GM19239 (cell line): ENCODE results near the gene PIGV.

Experiments
- DNase-seq: peaks from one replicate; pipeline ENCODE4 v3.0.0; 2011; ENCODE audit warnings: low spot score; ENCODE audit not compliant: insufficient read length
- FAIRE-seq: peaks from 2 replicates; lab custom pipeline; 2011; peaks lifted over from hg19 to GRCh38; lab: Jason Lieb, UNC

PIGV gene

DNA sequence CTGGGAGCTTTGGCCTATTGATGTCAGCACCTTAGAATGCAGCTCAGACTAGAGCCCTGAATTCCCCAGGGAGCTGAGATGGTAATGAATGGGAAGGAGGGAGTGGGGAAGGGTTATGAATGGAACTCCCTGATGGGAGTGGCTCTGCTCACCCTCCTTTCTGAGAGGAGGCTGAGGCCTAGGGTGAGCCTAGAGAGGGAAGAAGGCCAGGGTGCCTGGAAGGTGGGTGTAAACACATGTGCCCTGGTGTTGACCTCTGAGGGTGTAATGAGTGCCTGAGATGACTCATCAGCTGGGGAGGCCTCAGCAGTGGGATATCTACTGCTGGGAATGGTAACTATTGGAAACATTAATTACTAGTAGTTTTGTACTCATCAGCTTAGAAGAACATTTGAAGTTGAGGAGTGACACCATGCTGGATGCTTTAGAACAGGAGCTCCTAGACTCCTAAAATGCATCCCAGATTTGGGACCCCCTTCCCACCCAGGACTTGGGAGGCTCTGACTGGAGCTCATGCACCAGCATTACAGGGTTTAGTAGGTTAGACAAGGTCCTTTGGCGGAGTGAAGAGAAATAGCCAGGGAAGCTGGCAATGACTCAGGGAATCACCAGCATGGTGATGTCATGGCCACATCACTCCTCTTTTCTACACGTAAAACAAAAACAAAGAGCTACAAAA lies 16.0 kb upstream of the PIGV start:
- no peak for FAIRE-seq
- no peak for DNase-seq

GRCh38 chr1:26772687-26773086 lies 15.1 kb upstream of the PIGV start:
- FAIRE-seq (no peak), DNase-seq (no peak)

DNA sequence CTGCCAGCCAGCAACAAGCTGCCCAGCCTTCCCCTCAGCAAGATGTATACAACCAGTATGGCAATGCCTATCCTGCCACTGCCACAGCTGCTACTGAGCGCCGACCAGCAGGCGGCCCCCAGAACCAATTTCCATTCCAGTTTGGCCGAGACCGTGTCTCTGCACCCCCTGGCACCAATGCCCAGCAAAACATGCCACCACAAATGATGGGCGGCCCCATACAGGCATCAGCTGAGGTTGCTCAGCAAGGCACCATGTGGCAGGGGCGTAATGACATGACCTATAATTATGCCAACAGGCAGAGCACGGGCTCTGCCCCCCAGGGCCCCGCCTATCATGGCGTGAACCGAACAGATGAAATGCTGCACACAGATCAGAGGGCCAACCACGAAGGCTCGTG lies 13.3 kb upstream of the PIGV start:
- no peak for DNase-seq
- FAIRE-seq = no peak

DNA sequence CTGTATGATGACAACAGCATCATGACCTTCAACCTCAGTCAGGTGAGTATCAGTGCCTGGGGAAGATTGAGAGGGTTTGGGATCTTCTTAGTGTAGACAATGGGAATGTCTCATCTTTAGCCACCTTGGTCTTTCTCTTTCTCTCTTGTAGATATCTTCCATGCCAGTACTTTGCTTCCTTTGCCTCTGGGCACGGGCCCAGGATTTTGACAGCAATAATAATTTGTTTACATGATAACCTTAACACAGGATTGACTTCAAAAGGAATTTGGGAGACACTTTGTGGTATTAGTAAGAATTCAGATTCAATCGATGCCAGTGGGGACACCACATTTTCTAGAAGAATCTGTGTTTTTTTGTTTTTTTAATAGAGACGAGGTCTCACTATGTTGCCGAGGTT lies 12.1 kb upstream of the PIGV start:
- no peak for FAIRE-seq
- no peak for DNase-seq

DNA sequence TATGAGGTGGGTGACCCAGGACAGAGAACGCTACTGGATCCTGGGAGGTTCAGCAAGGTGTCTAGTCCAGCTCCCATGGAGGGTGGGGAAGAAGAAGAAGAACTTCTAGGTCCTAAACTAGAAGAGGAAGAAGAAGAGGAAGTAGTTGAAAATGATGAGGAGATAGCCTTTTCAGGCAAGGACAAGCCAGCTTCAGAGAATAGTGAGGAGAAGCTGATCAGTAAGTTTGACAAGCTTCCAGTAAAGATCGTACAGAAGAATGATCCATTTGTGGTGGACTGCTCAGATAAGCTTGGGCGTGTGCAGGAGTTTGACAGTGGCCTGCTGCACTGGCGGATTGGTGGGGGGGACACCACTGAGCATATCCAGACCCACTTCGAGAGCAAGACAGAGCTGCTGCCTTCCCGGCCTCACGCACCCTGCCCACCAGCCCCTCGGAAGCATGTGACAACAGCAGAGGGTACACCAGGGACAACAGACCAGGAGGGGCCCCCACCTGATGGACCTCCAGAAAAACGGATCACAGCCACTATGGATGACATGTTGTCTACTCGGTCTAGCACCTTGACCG lies 8.6 kb upstream of the PIGV start:
- DNase-seq = no peak
- no peak for FAIRE-seq

DNA sequence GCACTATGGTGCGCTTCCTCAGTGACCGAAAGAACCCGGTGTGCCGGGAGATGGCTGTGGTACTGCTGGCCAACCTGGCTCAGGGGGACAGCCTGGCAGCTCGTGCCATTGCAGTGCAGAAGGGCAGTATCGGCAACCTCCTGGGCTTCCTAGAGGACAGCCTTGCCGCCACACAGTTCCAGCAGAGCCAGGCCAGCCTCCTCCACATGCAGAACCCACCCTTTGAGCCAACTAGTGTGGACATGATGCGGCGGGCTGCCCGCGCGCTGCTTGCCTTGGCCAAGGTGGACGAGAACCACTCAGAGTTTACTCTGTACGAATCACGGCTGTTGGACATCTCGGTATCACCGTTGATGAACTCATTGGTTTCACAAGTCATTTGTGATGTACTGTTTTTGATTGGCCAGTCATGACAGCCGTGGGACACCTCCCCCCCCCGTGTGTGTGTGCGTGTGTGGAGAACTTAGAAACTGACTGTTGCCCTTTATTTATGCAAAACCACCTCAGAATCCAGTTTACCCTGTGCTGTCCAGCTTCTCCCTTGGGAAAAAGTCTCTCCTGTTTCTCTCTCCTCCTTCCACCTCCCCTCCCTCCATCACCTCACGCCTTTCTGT lies 7.3 kb upstream of the PIGV start:
- DNase-seq = no peak
- FAIRE-seq = no peak

GRCh38 chr1:26781206-26781825 lies 6.4 kb upstream of the PIGV start:
- no peak for DNase-seq
- no peak for FAIRE-seq

GRCh38 chr1:26782521-26783212 lies 5.1 kb upstream of the PIGV start:
- DNase-seq (no peak), FAIRE-seq (no peak)

GRCh38 chr1:26783646-26784022 lies 4.1 kb upstream of the PIGV start:
- no peak for FAIRE-seq
- DNase-seq = no peak

- DNase-seq (no peak), FAIRE-seq (no peak)
These were observed 3.5 kb upstream of the PIGV start for GRCh38 chr1:26784023-26784871.

- FAIRE-seq (no peak), DNase-seq (no peak)
These were observed 2.9 kb upstream of the PIGV start for GRCh38 chr1:26784886-26785285.

DNA sequence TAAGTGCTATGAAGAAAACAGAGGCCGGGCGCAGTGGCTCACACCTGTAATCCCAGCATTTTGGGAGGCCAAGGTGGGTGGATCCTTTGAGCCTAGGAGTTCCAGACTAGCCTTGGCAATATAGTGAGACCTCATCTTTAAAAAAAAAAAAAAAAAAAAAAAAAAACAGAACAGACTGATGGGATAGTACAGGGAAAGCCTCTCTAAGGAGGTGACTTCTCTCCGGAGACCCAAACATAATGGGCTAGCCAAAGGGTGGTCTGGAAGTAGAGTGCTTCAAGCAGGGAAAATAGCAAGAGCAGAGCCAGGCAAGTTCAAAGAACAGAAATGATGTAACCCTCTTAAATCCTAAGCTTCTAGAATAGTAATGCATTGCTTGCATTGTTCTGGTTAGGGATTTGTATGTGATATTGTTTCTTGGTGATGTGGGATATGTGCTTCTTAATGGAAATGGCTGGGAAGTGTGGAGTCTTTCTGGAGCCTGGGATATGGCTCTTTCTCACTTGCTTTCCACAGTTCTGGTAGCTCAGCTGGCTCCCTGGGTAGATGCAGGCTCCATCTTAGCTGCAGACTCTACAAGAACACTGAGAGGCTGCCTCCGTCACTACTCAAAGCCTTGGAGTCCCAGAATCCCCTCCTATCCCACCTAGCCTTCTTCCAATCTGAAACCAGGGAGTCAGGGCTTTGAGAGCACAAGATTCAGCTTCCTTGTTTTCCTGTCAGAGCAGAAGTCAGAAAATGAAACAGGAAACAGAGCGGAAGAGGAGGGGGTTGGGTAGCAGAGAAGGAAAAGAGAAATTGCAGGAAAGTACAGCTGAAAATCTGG lies 1.9 kb upstream of the PIGV start:
- FAIRE-seq (peak; percentile 18), DNase-seq (no peak)

- FAIRE-seq (peak; percentile 94), DNase-seq (no peak)
These were observed 1.0 kb upstream of the PIGV start for GRCh38 chr1:26786437-26787380.

DNA sequence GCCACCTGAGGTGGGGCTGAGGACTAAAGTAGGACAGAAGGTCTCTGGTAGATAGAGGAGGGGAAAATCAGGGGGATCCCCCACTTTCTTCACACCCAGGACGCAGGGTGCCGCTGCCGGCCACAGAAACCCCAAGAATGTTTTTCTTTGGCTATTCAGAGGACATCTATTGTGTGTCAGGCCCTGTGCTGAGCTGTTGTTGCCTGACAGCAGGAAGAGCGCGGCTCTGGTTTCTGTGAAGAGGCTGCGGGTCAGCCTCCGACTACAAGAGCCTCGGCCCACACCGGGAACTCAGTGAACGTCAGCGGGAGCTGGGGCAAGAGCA lies 407 bp upstream of the PIGV start:
- FAIRE-seq (no peak), DNase-seq (no peak)

DNA sequence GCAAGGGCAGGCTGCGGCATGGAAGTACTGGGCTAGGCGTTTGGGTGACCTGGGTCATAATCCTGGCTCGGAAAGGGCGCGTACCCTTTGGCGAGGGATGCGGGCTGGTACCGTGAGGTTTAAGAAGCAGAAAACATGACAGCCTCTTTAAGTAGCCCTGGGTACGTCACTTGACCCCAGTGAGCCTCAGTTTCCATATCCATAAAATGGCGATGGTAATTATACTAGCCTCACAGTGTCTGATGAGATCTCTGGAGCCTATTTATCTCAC lies 700 bp downstream of the PIGV start:
- DNase-seq = no peak

GRCh38 chr1:26788836-26789611 lies 1.3 kb downstream of the PIGV start:
- DNase-seq = peak; percentile 75
- FAIRE-seq = no peak

More for the DNA sequence above, 700 bp downstream of the PIGV start:
- FAIRE-seq = no peak

DNA sequence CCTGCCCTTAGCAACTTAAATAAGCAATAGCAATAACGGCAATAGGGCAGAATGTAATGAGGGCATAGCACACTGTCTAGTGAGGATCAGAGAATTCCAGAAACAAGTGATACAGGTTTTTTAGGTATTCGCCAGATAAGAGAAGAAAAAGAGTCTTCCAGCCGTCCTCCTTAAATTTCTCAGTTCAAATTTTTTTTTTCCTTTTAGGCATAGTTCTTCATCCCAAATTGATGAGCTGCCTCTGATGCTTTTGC lies 1.8 kb downstream of the PIGV start:
- DNase-seq = no peak

GRCh38 chr1:26789931-26790330 lies 2.2 kb downstream of the PIGV start:
- DNase-seq (no peak), FAIRE-seq (peak; percentile 31)

More for the DNA sequence above, 1.8 kb downstream of the PIGV start:
- peak; percentile 31 for FAIRE-seq
